Glutamatergic neuron (in vitro differentiated cells): ENCODE results near the gene FBH1. TPM values are rescaled to one million over a fixed set of nuclear protein-coding genes. Genes with fewer than 3 reads are reported as not detected.
A peak's percentile ranks its signal among the peaks of the same experiment; 100 is the strongest.

Experiments used
- DNase-seq: peaks from one replicate; pipeline ENCODE4 v3.0.0; 2022
- H3K27ac Mint-ChIP-seq: one replicate; pipeline ENCODE4 v1.8.0; 2020; ENCODE audit warnings: mild to moderate bottlenecking, mixed read lengths, inconsistent platforms; ENCODE audit not compliant: unreplicated experiment
- H3K27me3 Mint-ChIP-seq: one replicate; pipeline ENCODE4 v1.8.0; 2020; ENCODE audit warnings: mild to moderate bottlenecking, moderate library complexity, mixed read lengths, inconsistent platforms; ENCODE audit not compliant: unreplicated experiment
- H3K36me3 Mint-ChIP-seq: one replicate; pipeline ENCODE4 v1.8.0; 2020; ENCODE audit warnings: mild to moderate bottlenecking, mixed read lengths, inconsistent platforms; ENCODE audit not compliant: unreplicated experiment
- H3K4me1 Mint-ChIP-seq: one replicate; pipeline ENCODE4 v1.8.0; 2020; ENCODE audit warnings: mild to moderate bottlenecking, low read depth, mixed read lengths, inconsistent platforms; ENCODE audit not compliant: unreplicated experiment
- H3K4me3 Mint-ChIP-seq: one replicate; pipeline ENCODE4 v1.8.0; 2020; ENCODE audit warnings: mild to moderate bottlenecking, mixed read lengths, inconsistent platforms; ENCODE audit not compliant: unreplicated experiment
- H3K9me3 Mint-ChIP-seq: one replicate; pipeline ENCODE4 v1.8.0; 2020; ENCODE audit warnings: mild to moderate bottlenecking, moderate library complexity, mixed read lengths, inconsistent platforms; ENCODE audit not compliant: unreplicated experiment
- long read RNA-seq: library from polyadenylated mRNA; unstranded; transcript quantifications from one replicate; pipeline ENCODE4 v2.0.0, GENCODE V29; 2020; ENCODE audit not compliant: unreplicated experiment
- total RNA-seq: library from RNA; stranded (reverse); fragmentation: NEBNext Ultra II Directional; extraction: Animal tissue kit (Norgen Biotek cat#: 25700); gene quantifications from one replicate; pipeline ENCODE4 v1.2.1, GENCODE V29; 2021; ENCODE audit not compliant: unreplicated experiment
- TF ChIP-seq, protein P1 (sequence below): fragments of 200-600 bp; sonication (generic); IDR thresholded peaks from one replicate; pipeline ENCODE4 v1.5.0; 2021; ENCODE audit not compliant: partially characterized antibody, unreplicated experiment

The FBH1 gene
- 65.0 TPM for total RNA-seq
- long read RNA-seq, transcript FBH1-201 (21 exons, 3,560 nt) = major isoform, 6 of 11 reads
- long read RNA-seq, partial matches to known transcripts = 2 of 11 reads
- long read RNA-seq, other reads (novel, unspliced or antisense) = 3 of 11 reads

DNA sequence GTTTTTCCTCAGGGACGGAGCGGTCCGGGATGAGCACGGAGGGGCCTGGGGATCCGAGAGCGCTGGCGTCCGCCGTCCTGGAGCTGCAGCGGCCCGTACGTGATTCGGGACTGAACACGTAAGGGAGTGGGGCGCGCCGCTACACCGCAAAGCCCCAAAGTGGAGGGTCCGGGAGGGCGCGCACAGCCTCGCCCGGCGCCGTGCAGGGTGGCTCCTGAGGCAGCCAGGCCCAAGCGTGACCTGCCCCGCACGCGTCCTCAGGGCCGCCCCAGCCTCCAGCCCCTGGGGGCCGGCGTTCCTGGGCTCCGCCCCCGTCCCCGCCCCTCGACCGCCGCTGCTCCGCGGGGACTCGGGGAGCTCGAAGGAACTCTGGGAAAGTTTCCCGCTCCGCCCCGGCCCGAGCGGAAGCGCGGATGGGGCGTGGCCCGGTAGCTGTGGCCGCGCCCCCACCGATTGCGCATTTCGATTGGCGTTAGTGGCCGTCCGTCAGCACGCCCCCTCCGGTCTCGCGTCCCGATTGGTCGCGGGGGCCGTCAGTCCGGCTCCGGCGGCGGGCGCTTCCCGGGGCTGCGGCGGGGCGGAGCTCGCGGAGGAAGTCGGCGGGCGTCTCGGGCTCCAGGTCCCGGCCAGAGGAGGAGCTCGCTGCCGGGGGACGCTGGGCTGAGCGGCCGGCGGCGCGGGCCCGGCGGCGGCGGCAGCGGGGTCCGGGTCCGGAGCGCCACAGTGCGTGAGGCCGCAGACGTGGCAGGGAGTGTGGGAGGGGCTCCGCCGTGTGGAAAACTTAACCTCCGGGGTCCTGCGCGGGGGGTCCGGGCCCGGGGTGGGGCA, at the start of gene FBH1, which contains the start of gene ANKRD16:
TSS of gene FBH1 (plus strand) at position 620 of the 828 bp plus-strand sequence. CDS start at position 723, 103 bp downstream.
TSS of gene ANKRD16 (minus strand) at position 270 of the 828 bp plus-strand sequence. CDS start 539 bp downstream, outside the sequence.
- Mint-ChIP-seq H3K27ac (peak within 1 kb of the TSS; percentile 85), H3K27me3 (peaks cover 8% of the 10 kb centered on the region), H3K4me3 (peak within 1 kb of the TSS; percentile 95), H3K4me1 (peaks cover 27% of the 10 kb centered on the region), H3K36me3 (no peaks in the 10 kb centered on the region), H3K9me3 (peaks cover 9% of the 10 kb centered on the region)
- DNase-seq = peak; percentile 99
- TF ChIP-seq, protein P1, sequence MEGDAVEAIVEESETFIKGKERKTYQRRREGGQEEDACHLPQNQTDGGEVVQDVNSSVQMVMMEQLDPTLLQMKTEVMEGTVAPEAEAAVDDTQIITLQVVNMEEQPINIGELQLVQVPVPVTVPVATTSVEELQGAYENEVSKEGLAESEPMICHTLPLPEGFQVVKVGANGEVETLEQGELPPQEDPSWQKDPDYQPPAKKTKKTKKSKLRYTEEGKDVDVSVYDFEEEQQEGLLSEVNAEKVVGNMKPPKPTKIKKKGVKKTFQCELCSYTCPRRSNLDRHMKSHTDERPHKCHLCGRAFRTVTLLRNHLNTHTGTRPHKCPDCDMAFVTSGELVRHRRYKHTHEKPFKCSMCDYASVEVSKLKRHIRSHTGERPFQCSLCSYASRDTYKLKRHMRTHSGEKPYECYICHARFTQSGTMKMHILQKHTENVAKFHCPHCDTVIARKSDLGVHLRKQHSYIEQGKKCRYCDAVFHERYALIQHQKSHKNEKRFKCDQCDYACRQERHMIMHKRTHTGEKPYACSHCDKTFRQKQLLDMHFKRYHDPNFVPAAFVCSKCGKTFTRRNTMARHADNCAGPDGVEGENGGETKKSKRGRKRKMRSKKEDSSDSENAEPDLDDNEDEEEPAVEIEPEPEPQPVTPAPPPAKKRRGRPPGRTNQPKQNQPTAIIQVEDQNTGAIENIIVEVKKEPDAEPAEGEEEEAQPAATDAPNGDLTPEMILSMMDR = no peak

DNA sequence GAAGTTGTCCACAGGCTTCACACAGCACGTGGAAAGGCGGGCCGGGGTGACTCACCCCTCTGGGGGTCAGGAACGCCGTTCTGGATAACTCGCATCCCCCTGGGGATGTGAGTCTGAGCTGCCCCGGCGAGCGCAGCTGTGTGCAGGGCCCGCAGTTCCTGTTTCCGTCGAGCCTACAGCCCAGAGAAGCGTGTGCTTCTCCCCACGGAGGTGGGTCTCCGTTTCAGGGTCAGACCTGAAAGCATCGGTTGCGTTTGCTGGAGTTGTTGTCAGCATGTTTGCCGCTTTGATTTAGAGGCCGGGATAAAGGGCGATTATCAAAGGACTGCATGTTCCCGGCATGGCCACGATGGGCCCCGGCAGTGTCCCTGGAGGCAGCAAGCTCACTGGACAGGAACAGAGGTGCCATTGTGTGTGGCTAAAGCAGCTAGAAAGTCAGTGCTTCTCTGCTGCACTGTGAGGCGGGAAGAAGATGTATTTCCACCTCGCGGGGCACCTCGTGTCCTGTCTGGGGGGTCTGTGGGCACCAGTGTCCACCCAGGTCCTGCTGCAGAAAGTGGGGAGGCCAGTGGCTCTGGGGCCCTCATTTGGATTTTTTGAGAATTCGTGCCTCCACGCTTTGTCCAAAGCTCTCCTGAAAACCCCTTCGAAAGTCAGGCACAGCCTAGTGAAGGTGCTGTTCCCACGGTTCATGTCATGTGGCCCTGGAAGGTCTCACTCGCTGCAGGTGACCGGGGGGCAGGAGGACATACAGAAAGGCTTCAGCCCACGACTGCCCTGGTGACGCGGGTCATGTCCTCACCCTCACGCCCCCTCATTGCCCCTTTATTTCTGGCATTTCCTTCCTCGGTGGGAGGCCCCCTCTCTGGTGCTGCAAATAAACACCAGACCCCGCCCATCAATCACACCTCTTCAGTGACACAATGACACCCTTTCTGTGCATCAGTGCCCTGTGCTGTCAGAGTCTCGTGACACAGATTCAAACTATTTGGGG, 49.4 kb upstream of the FBH1 start:
- TF ChIP-seq, protein P1 = no peak

DNA sequence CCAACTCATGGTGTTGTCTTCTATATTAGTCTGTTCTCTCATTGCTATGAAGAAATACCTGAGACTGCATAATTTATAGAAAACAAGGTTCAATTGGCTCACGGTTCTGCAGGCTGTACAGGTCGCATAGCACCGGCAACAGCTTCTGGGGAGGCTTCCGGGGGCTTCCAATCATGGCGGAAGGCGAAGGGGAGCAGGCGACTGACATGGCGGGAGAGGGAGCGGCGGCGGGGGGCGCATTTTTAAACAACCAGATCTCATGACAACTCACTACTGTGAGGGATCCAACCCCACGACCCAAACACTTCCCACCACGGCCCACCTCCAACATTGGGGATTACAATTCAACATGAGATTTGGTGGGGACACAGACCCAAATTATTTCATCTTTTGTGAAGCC, 48.1 kb upstream of the FBH1 start:
- Mint-ChIP-seq H3K4me3 (no peak overlapping the region), H3K9me3 (peaks cover 5% of the 10 kb centered on the region), H3K4me1 (peaks cover 4% of the 10 kb centered on the region), H3K27ac (no peak overlapping the region), H3K27me3 (peaks cover 4% of the 10 kb centered on the region), H3K36me3 (no peaks in the 10 kb centered on the region)
- no peak for DNase-seq
- TF ChIP-seq, protein P1 = no peak

More for the DNA sequence above, 49.4 kb upstream of the FBH1 start:
- Mint-ChIP-seq H3K9me3 (peaks cover 5% of the 10 kb centered on the region), H3K27me3 (peaks cover 4% of the 10 kb centered on the region), H3K4me1 (peaks cover 4% of the 10 kb centered on the region), H3K36me3 (no peaks in the 10 kb centered on the region), H3K4me3 (no peak overlapping the region), H3K27ac (no peak overlapping the region)
- DNase-seq = peak; percentile 23

DNA sequence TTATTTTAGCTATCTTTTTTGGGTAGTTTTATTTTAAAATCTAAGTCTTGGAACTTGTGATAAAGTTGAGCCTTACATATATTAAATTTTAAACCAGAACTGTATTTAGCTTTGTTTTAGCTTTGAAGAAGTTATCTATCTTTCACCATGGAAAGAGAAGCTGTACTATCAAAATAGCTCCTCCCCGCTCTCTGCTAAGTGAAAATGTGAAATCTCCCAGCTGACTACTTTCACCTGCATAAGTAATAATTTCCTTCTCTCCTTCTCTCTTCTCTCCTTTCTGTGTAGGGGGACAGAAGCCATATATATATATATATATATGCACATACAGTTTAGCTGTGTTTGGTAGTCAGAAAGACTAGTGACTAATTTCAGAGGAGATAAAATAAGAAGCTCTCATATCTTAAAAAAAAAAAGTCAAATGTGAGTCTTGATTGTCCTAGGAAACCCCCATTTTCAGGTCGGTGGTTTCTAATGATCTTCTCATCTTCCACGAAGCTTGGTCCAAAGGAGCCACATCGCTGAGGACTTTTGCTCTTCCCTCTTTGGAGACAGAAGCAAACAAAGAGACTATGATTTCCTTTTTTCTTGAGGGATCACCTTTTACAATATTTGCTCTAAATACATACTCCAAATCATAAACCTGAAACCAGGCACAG, 46.2 kb upstream of the FBH1 start:
- no peak for DNase-seq
- no peak overlapping the region for H3K27ac Mint-ChIP-seq
- H3K4me1 Mint-ChIP-seq = peaks cover 4% of the 10 kb centered on the region

More for the DNA sequence above, 46.2 kb upstream of the FBH1 start:
- peaks cover 4% of the 10 kb centered on the region for H3K27me3 Mint-ChIP-seq
- H3K4me3 Mint-ChIP-seq = no peak overlapping the region
- TF ChIP-seq, protein P1 = no peak
- no peaks in the 10 kb centered on the region for H3K36me3 Mint-ChIP-seq
- peaks cover 3% of the 10 kb centered on the region for H3K9me3 Mint-ChIP-seq
